ENCODE results near the gene DCDC2B. TPM values are rescaled to one million over a fixed set of nuclear protein-coding genes. Genes with fewer than 3 reads are reported as not detected.
"Not testable (repeated sequence)": the region's sequence is repeated elsewhere in the genome, so short reads cannot be mapped to it uniquely, and the experiment has no call there.

The DCDC2B gene
- total RNA-seq, result 0.11 TPM in 1 of 2 replicates, not detected in the other
- polyA plus RNA-seq (2012), result 0.53 TPM

- peak; percentile 98 for DNase-seq (ENCODE audit: low read depth)
Observed at GRCh38 chr1:32208891-32209328, at the start of gene DCDC2B. Gene DCDC2B (plus strand): TSS chr1:32209089. CDS start chr1:32209094, 5 bp downstream.

- no peak for DNase-seq (ENCODE audit: low read depth)
Observed at GRCh38 chr1:32159189-32159588, 49.7 kb upstream of the DCDC2B start.

GRCh38 chr1:32163405-32163804 lies 45.5 kb upstream of the DCDC2B start:
- no peak for DNase-seq (ENCODE audit: low read depth)

DNA sequence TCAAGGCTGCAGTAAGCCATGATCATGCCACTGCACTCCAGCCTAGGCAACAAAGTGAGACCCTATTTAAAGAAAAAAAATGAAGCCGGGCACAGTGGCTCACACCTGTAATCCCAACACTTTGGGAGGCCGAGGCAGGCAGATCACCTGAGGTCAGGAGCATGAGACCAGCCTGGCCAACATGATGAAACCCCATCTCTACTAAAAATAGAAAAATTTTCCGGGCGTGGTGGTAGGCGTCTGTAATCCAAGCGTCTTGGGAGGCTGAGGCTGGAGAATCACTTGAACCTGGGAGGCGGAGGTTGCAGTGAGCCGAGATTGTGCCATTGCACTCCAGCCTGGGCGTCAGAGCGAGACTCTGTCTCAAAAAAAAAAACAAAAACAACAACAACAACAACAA lies 43.3 kb upstream of the DCDC2B start:
- not testable (repeated sequence) for DNase-seq (ENCODE audit: low read depth)

GRCh38 chr1:32170991-32171390 lies 37.9 kb upstream of the DCDC2B start:
- DNase-seq (ENCODE audit: low read depth), result no peak

GRCh38 chr1:32172621-32173245 lies 36.2 kb upstream of the DCDC2B start:
- peak; percentile 31 for DNase-seq (ENCODE audit: low read depth)

- DNase-seq (ENCODE audit: low read depth), result no peak
Observed at GRCh38 chr1:32178380-32179192, 30.3 kb upstream of the DCDC2B start.

- DNase-seq (ENCODE audit: low read depth), result no peak
Observed at GRCh38 chr1:32179193-32179442, 29.8 kb upstream of the DCDC2B start.

- peak; percentile 93 for DNase-seq (ENCODE audit: low read depth)
Observed at GRCh38 chr1:32179443-32180185, 29.3 kb upstream of the DCDC2B start, which contains the start of gene TXLNA. Gene TXLNA (plus strand): TSS chr1:32179675. CDS start chr1:32180346, 671 bp downstream.

DNA sequence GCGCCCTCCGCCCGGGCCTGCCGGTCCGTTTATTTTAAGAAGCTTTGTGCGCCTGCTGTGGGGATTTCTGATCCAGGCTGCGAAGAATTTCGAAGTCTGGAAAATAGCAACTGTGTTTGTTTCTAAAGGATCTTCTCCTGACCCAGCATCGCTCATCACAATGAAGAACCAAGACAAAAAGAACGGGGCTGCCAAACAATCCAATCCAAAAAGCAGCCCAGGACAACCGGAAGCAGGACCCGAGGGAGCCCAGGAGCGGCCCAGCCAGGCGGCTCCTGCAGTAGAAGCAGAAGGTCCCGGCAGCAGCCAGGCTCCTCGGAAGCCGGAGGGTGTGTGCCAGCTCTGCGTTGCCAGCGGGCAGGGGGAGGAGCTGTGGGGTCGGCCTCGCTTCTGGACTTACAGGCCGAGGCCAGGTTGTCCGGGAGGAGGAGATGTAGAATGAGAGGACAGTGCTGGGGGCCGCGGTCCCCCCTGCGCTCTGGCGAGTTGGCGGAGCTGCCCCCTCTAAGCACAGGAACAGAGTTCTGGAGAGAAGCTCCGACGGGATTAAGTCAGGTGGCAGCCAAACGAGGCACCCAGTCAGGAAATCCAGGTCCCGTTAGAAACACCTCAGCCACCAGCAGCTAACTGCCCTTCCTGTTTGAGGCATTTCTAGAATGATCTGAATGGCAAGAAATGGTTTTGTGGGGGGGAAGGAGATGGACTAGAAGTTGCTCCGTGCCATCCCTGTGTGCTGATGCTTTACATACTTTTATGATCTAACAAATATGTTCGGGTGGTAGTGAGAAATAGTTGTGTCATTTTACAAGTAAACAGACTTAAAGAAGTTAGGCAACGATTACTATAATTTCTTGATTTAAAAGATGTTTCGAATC lies 28.5 kb upstream of the DCDC2B start:
- peak; percentile 67 for DNase-seq (ENCODE audit: low read depth)

DNA sequence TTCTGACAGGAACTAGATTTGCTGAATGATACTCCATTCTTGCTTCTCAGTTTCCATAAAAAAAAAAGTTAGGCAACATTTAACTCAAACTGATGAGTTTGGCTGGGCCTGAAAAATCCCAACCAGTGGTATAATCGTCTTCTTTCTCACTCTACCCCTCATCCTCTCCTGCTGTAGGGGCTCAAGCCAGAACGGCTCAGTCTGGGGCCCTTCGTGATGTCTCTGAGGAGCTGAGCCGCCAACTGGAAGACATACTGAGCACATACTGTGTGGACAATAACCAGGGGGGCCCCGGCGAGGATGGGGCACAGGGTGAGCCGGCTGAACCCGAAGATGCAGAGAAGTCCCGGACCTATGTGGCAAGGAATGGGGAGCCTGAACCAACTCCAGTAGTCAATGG lies 27.8 kb upstream of the DCDC2B start:
- DNase-seq (ENCODE audit: low read depth), result no peak

DNA sequence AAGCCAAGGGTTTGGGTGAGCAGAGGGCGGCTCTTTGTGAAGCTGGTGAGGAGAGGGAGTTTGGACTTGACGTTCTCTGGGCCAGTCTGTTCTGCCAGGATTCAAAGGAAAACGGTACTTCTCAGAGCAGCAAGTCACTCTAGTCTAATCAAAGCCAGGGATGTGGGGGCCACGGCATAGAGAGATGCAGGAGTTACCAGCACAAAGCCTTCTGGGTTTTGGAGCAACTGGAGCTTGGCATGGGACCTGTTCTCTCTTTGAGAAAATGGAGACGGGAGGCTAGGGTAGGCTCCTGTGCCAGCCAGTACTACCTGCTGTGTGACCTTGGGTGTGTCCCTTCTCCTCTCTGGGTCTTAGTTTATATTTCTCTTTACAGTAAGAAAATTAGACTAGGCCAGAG lies 27.3 kb upstream of the DCDC2B start:
- no peak for DNase-seq (ENCODE audit: low read depth)

GRCh38 chr1:32182060-32182459 lies 26.8 kb upstream of the DCDC2B start:
- DNase-seq (ENCODE audit: low read depth), result no peak

GRCh38 chr1:32184650-32185049 lies 24.2 kb upstream of the DCDC2B start:
- no peak for DNase-seq (ENCODE audit: low read depth)

DNA sequence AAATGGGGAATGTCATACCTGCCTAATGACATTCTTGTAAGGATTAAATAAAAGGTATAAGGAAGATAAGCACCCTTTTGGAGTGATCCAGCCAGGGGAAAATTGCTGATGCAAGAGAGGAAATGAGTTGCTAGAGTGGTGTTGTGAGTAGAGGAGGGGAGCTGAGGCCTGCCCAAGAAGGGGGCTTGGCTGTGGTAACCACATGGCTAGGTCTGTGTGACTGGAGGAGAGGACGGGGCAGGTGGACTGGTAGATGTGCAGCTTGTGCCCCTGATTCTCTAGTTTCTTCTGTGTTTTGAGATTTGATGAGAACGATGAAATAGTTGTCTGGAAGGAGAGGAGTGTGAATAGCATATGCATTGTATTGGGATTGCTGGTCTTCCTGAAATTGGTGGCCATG lies 22.8 kb upstream of the DCDC2B start:
- DNase-seq (ENCODE audit: low read depth), result no peak

DNA sequence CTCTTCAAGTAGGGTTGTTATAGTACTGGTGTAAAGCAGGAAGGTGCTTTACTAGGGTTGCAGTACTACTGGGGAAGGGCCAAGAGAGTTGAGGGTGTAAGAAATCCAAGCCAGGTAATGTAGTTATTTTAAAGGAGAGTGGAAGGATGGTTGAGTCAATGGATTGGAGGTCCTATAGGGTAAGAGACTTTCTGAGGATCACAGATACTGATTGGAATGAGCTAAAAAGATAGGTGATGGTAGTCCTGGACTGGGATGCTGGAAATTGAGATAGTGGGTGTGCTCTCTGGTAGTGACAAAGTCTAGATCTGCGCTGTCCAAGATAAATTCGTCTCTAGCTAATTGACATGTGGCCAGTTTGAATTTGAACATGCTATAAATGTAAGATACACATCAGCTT lies 22.4 kb upstream of the DCDC2B start:
- DNase-seq (ENCODE audit: low read depth), result no peak

- no peak for DNase-seq (ENCODE audit: low read depth)
Observed at GRCh38 chr1:32187850-32188249, 21.0 kb upstream of the DCDC2B start.

GRCh38 chr1:32192220-32192948 lies 16.5 kb upstream of the DCDC2B start:
- DNase-seq (ENCODE audit: low read depth), result no peak

GRCh38 chr1:32194984-32195383 lies 13.9 kb upstream of the DCDC2B start:
- DNase-seq (ENCODE audit: low read depth), result no peak

DNA sequence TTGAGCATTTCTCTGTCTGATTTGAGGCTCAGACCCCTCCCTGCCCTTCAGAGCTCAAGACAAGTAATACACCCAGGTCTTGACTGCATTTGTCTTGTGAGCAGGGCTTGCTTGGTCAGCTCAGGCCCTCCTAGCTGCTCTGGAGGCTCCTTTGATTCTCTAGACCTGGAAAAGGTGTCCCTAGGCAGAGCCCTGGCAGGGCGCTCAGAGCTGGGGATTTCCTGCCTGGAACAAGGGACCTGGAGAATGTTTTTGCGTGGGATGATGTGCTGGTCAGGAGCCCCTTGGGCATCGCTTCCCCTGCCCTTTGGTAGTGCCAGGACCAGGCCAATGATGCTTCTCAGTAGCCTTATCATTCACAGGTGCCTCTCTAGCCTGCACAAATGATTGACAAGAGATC lies 13.4 kb upstream of the DCDC2B start:
- DNase-seq (ENCODE audit: low read depth), result no peak

Measured in myocyte (in vitro differentiated cells).